KMS-11 (cell line): ENCODE results near the gene TMPRSS7.
A peak's percentile ranks its signal among the peaks of the same experiment; 100 is the strongest.

Experiments
- H2AFZ ChIP-seq: fragments of 200-600 bp; sonication (generic); 2 replicates; pipeline ENCODE4 v1.6.1; 2016; ENCODE audit warnings: antibody characterized with exemption, mixed run types, low read depth
- H3K27ac ChIP-seq: fragments of 200-600 bp; sonication (generic); 2 replicates; pipeline ENCODE4 v1.6.1; 2016; ENCODE audit warnings: mild to moderate bottlenecking, mixed run types
- H3K27me3 ChIP-seq: fragments of 200-600 bp; sonication (generic); 2 replicates; pipeline ENCODE4 v1.6.1; 2017; ENCODE audit warnings: mild to moderate bottlenecking, low read depth, mixed run types, moderate library complexity; ENCODE audit not compliant: insufficient read depth
- H3K36me3 ChIP-seq: fragments of 200-600 bp; sonication (generic); 2 replicates; pipeline ENCODE4 v1.6.1; 2017; ENCODE audit warnings: mild to moderate bottlenecking, mixed run types; ENCODE audit not compliant: insufficient read depth
- H3K4me1 ChIP-seq: fragments of 200-600 bp; sonication (generic); 2 replicates; pipeline ENCODE4 v1.6.1; 2016; ENCODE audit warnings: mild to moderate bottlenecking, low read depth, mixed run types; ENCODE audit not compliant: poor library complexity, severe bottlenecking
- H3K4me2 ChIP-seq: fragments of 200-600 bp; sonication (generic); 2 replicates; pipeline ENCODE4 v1.7.0; 2016; ENCODE audit warnings: mild to moderate bottlenecking, mixed run types
- H3K4me3 ChIP-seq: fragments of 200-600 bp; sonication (generic); IDR thresholded peaks from 2 replicates; pipeline ENCODE4 v1.6.1; 2017; ENCODE audit warnings: low read depth, low read length, mixed read lengths; ENCODE audit not compliant: insufficient read depth
- H3K79me2 ChIP-seq: fragments of 200-600 bp; sonication (generic); 2 replicates; pipeline ENCODE4 v1.6.1; 2016; ENCODE audit warnings: low read depth, mixed run types; ENCODE audit not compliant: insufficient read depth
- H3K9ac ChIP-seq: fragments of 200-600 bp; sonication (generic); 2 replicates; pipeline ENCODE4 v1.6.1; 2016; ENCODE audit warnings: mild to moderate bottlenecking, mixed run types
- H4K20me1 ChIP-seq: fragments of 200-600 bp; sonication (generic); 2 replicates; pipeline ENCODE4 v1.6.1; 2016; ENCODE audit warnings: mild to moderate bottlenecking, mixed run types; ENCODE audit not compliant: insufficient read depth
- CTCF ChIP-seq: fragments of 200-600 bp; sonication (generic); conservative IDR thresholded peaks from 2 replicates; pipeline ENCODE4 v1.6.1; 2017; ENCODE audit warnings: low read depth, mild to moderate bottlenecking, antibody characterized with exemption, low read length, moderate library complexity, mixed read lengths

The TMPRSS7 gene

GRCh38 chr3:112074006-112074405, 39.5 kb downstream of the TMPRSS7 start:
- no peaks in the 10 kb centered on the region for H3K79me2 ChIP-seq
- H3K4me2 ChIP-seq, result no peak overlapping the region; the same call in 1 of the 2 replicates
- no peaks in the 10 kb centered on the region for H3K27me3 ChIP-seq
- no peak overlapping the region for H2AFZ ChIP-seq
- TF ChIP-seq CTCF, result no peak
- no peak overlapping the region for H3K4me3 ChIP-seq
- H3K9ac ChIP-seq, result no peak overlapping the region
- no peaks in the 10 kb centered on the region for H3K36me3 ChIP-seq
- H3K4me1 ChIP-seq, result peaks cover 27% of the 10 kb centered on the region
- no peaks in the 10 kb centered on the region for H4K20me1 ChIP-seq
- H3K27ac ChIP-seq, result no peak overlapping the region

GRCh38 chr3:112074616-112075497, 40.3 kb downstream of the TMPRSS7 start:
- H3K4me3 ChIP-seq, result no peak overlapping the region
- H4K20me1 ChIP-seq, result no peaks in the 10 kb centered on the region
- no peak for TF ChIP-seq CTCF
- H2AFZ ChIP-seq, result peak overlapping the region; percentile 11; the same call in 1 of the 2 replicates
- no peaks in the 10 kb centered on the region for H3K79me2 ChIP-seq
- H3K9ac ChIP-seq, result no peak overlapping the region
- H3K27ac ChIP-seq, result no peak overlapping the region
- no peaks in the 10 kb centered on the region for H3K27me3 ChIP-seq
- peaks cover 27% of the 10 kb centered on the region for H3K4me1 ChIP-seq
- peak overlapping the region; percentile 52 for H3K4me2 ChIP-seq
- H3K36me3 ChIP-seq, result no peaks in the 10 kb centered on the region

GRCh38 chr3:112078125-112079083, 43.9 kb downstream of the TMPRSS7 start:
- TF ChIP-seq CTCF, result no peak
- no peak overlapping the region for H2AFZ ChIP-seq
- no peak overlapping the region for H3K4me2 ChIP-seq

GRCh38 chr3:112083239-112083638, 48.7 kb downstream of the TMPRSS7 start:
- TF ChIP-seq CTCF, result no peak
- no peaks in the 10 kb centered on the region for H3K36me3 ChIP-seq
- no peak overlapping the region for H2AFZ ChIP-seq
- peaks cover 10% of the 10 kb centered on the region for H3K4me1 ChIP-seq
- H3K9ac ChIP-seq, result no peak overlapping the region
- H3K4me2 ChIP-seq, result no peak overlapping the region
- no peak overlapping the region for H3K4me3 ChIP-seq
- no peaks in the 10 kb centered on the region for H3K79me2 ChIP-seq
- H3K27me3 ChIP-seq, result no peaks in the 10 kb centered on the region
- no peak overlapping the region for H3K27ac ChIP-seq
- no peaks in the 10 kb centered on the region for H4K20me1 ChIP-seq

More at GRCh38 chr3:112078125-112079083, 43.9 kb downstream of the TMPRSS7 start:
- Histone ChIP-seq H3K4me3 (no peak overlapping the region), H3K36me3 (no peaks in the 10 kb centered on the region), H4K20me1 (no peaks in the 10 kb centered on the region), H3K79me2 (no peaks in the 10 kb centered on the region), H3K4me1 (peaks cover 26% of the 10 kb centered on the region), H3K9ac (no peak overlapping the region), H3K27me3 (no peaks in the 10 kb centered on the region), H3K27ac (no peak overlapping the region)
